Choroid plexus epithelial cell (primary cell): ENCODE results near the gene DPRX.
"Not testable (repeated sequence)": the region's sequence is repeated elsewhere in the genome, so short reads cannot be mapped to it uniquely, and the experiment has no call there.

Experiments used
- DNase-seq: peaks from one replicate; pipeline ENCODE4 v3.0.0-alpha.2; 2010; ENCODE audit warnings: low read depth
- H3K4me3 ChIP-seq: 2 replicates; pipeline ENCODE4 v1.5.1; 2011; ENCODE audit warnings: low read depth, mild to moderate bottlenecking, control low read depth, low read length, moderate library complexity
- CTCF ChIP-seq: conservative IDR thresholded peaks from 2 replicates; pipeline ENCODE4 v1.5.1; 2011; ENCODE audit warnings: low read depth, mild to moderate bottlenecking, control low read depth, inconsistent platforms, low read length, moderate library complexity

The DPRX gene

GRCh38 chr19:53664760-53665159, 33.0 kb downstream of the DPRX start:
- H3K4me3 ChIP-seq: no peak overlapping the region
- TF ChIP-seq CTCF: no peak
- DNase-seq: no peak

DNA sequence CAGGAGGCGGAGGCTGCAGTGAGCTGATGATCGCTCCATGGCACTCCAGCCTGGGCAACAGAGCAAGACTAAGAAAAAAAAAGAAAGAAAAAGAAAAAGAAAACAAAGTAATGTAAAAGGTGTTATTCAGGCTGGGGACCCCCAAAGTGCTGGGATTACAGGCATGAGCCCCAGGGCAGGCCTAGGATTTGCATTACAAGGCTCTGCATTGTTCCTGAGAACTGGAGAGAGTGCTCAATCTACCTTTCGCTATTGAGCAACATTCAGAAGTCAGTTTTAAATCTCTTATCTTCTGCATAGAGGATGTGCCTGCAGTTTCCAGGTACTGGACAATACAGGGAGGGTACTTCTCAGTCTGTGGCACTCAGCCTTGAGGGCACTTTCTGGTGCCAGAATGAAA, 34.5 kb downstream of the DPRX start:
- DNase-seq, H3K4me3 ChIP-seq: not testable (repeated sequence)

DNA sequence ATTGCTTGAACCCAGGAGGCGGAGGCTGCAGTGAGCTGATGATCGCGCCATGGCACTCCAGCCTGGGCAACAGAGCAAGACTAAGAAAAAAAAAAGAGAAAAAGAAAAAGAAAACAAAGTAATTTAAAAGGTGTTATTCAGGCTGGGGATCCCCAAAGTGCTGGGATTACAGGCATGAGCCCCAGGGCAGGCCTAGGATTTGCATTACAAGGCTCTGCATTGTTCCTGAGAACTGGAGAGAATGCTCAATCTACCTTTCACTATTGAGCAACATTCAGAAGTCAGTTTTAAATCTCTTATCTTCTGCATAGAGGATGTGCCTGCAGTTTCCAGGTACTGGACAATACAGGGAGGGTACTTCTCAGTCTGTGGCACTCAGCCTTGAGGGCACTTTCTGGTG, 37.0 kb downstream of the DPRX start:
- H3K4me3 ChIP-seq: not testable (repeated sequence)

DNA sequence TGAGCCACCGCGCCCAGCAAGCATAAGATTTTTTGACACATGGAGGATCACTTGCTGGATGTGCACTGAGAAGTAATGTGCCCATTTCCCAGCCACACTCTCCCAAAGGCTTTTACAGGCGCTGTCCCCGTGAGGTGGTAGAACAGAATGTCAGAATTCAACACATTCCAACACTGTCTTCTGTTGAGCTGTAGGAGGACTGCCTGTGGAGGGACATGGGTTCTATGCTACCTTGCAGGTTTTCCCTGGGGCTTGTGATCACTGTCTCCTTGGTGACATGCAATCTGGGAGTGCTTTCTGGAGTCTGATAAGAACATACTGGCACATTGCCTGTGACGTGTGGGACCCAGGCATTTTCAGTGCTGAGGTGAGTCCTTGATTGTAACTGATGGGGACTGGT, 38.5 kb downstream of the DPRX start:
- no peak overlapping the region for H3K4me3 ChIP-seq
- no peak for DNase-seq
- TF ChIP-seq CTCF: no peak

More for the DNA sequence above, 37.0 kb downstream of the DPRX start:
- DNase-seq: not testable (repeated sequence)

DNA sequence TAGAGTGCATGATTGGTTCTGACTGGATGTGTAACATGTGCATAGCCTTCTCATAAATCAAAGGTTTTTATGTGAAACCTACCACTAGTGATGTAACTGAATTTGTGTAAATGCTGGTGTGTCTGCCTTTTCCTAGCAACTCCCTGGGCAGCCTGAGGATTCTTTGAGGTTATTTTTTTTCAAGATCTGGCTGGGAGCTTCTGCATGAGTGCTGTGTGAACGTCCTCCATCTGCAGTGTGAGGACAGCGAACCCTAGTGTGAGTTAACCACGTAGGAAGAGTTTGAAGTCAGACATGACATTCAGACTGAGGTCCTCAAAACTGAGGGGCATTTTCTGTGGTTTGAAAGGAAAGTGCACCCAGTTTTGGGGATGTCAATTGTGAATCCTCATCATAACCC, 39.9 kb downstream of the DPRX start:
- H3K4me3 ChIP-seq: no peak overlapping the region
- no peak for DNase-seq
- TF ChIP-seq CTCF: no peak
